K562 (cell line): ENCODE measurements around the gene TIMM17A. TPM values are rescaled to one million over a fixed set of nuclear protein-coding genes. Genes with fewer than 3 reads are reported as not detected.

Experiments
- ATF4 ChIP-seq: fragments of 450-650 bp; formaldehyde crosslinking; IDR thresholded peaks from 2 replicates; pipeline ENCODE4 v1.4.0; 2022; ENCODE audit warnings: mild to moderate bottlenecking, moderate library complexity
- CREB1 ChIP-seq, 2 experiments: sonication (generic) in 1 of 2; formaldehyde crosslinking in 1 of 2; IDR thresholded peaks; 2 replicates each; pipeline versions ENCODE4 v1.6.1 to v1.8.0; 2012 to 2022; ENCODE audit warnings: inconsistent platforms in 1 of 2, mild to moderate bottlenecking in 1 of 2, missing genetic modification reagents in 1 of 2, moderate library complexity in 1 of 2
- CTCF ChIP-seq, 3 experiments: IDR thresholded peaks in 2 of 3; conservative IDR thresholded peaks in 1 of 3; 2 replicates each; pipeline ENCODE4 v1.5.1; 2011 to 2012; ENCODE audit warnings: low read length in 3 of 3, mild to moderate bottlenecking in 3 of 3, control low read depth in 2 of 3, improper control_type of control experiment in 1 of 3, inconsistent platforms in 1 of 3, low read depth in 1 of 3, mixed read lengths in 1 of 3, moderate library complexity in 1 of 3; ENCODE audit not compliant: insufficient read depth in 2 of 3
- DEAF1 ChIP-seq: fragments of 450-650 bp; formaldehyde crosslinking; IDR thresholded peaks from 2 replicates; pipeline ENCODE4 v1.4.0; 2020; ENCODE audit warnings: mild to moderate bottlenecking, moderate library complexity
- GATAD2B ChIP-seq: fragments of 450-650 bp; IDR thresholded peaks from 2 replicates; pipeline ENCODE4 v1.6.1; 2017; ENCODE audit warnings: mild to moderate bottlenecking, borderline replicate concordance
- IFI16 ChIP-seq: fragments of 250-450 bp; sonication (Bioruptor Pico); IDR thresholded peaks from 2 replicates; pipeline ENCODE4 v2.1.2; 2022; ENCODE audit warnings: mild to moderate bottlenecking, inconsistent platforms
- MAZ ChIP-seq, 2 experiments: fragments of 450-650 bp in 1 of 2; sonication (generic) in 1 of 2; formaldehyde crosslinking; IDR thresholded peaks in 1 of 2; conservative IDR thresholded peaks in 1 of 2; 2 replicates each; pipeline versions ENCODE4 v1.4.0 to v1.5.0; 2020; ENCODE audit warnings: mild to moderate bottlenecking in 1 of 2, missing genetic modification reagents in 1 of 2
- MLLT1 ChIP-seq, 2 experiments: fragments of 450-650 bp; IDR thresholded peaks; 2 replicates each; pipeline ENCODE4 v1.6.1; 2016
- MTA1 ChIP-seq: fragments of 450-650 bp; IDR thresholded peaks from 2 replicates; pipeline ENCODE4 v1.6.1; 2017; ENCODE audit warnings: borderline replicate concordance
- MYNN ChIP-seq, 2 experiments: sonication (generic); formaldehyde crosslinking in 1 of 2; IDR thresholded peaks; 2 replicates each; pipeline versions ENCODE4 v1.5.0 to v1.6.1; 2016 to 2020; ENCODE audit warnings: antibody characterized with exemption in 1 of 2, missing genetic modification reagents in 1 of 2
- SMARCA4 ChIP-seq: fragments of 450-650 bp; IDR thresholded peaks from 2 replicates; pipeline ENCODE4 v1.6.1; 2016
- TBP ChIP-seq: optimal IDR thresholded peaks from 2 replicates; pipeline ENCODE3; 2011; ENCODE audit warnings: low read depth, low read length, improper control_type of control experiment
- TOE1 ChIP-seq, 2 experiments: fragments of 450-650 bp in 1 of 2; sonication (generic) in 1 of 2; formaldehyde crosslinking in 1 of 2; IDR thresholded peaks; 2 replicates each; pipeline versions ENCODE4 v1.7.1 to v1.8.0; 2016 to 2022; ENCODE audit warnings: borderline replicate concordance in 2 of 2, mild to moderate bottlenecking in 2 of 2, antibody characterized with exemption in 1 of 2, inconsistent platforms in 1 of 2, low read depth in 1 of 2, missing genetic modification reagents in 1 of 2, moderate library complexity in 1 of 2
- XRCC4 ChIP-seq: IDR thresholded peaks from one replicate; pipeline ENCODE4 v1.6.1; 2011; ENCODE audit not compliant: insufficient read depth, insufficient read length; ENCODE audit errors: extremely low read depth
- ZBED1 ChIP-seq: IDR thresholded peaks from 2 replicates; pipeline ENCODE4 v1.6.1; 2014
- ZBTB34 ChIP-seq: fragments of 250-450 bp; sonication (Bioruptor Pico); IDR thresholded peaks from 2 replicates; pipeline ENCODE4 v1.8.0; 2021; ENCODE audit warnings: mild to moderate bottlenecking, moderate library complexity
- ZEB2 ChIP-seq: fragments of 450-650 bp; IDR thresholded peaks from 2 replicates; pipeline ENCODE4 v1.6.1; 2016
- ZFP1 ChIP-seq: fragments of 450-650 bp; formaldehyde crosslinking; IDR thresholded peaks from 2 replicates; pipeline ENCODE4 v1.4.0; 2020; ENCODE audit warnings: mild to moderate bottlenecking, mixed read lengths
- ZNF561 ChIP-seq: fragments of 450-650 bp; formaldehyde crosslinking; conservative IDR thresholded peaks from 2 replicates; pipeline ENCODE4 v1.4.0; 2020; ENCODE audit warnings: mild to moderate bottlenecking, moderate library complexity
- polyA plus RNA-seq, 8 experiments: library from polyadenylated mRNA; depleted of rRNA in 4 of 8; stranded (reverse) in 5 of 8; unstranded in 3 of 8; fragments of >200 nt; fragmentation: Nextera tagmentation in 2 of 8; fragmentation: Illumina TruSeq in 1 of 8; extraction: Ambion mirVana in 2 of 8; extraction: Trizol in 1 of 8; gene quantifications; 2 replicates each; pipeline versions ENCODE4 v1.2.1 to v1.2.3, GENCODE V29; 2011 to 2014; ENCODE audit warnings: inconsistent platforms in 1 of 8, missing spikeins in 1 of 8
- total RNA-seq, 7 experiments: library from RNA; depleted of rRNA in 6 of 7; stranded (reverse); fragments of >200 nt in 6 of 7; fragmentation: Illumina TruSeq in 2 of 7; extraction: Trizol in 2 of 7; gene quantifications; 2 replicates each; pipeline versions ENCODE4 v1.2.1 to v1.2.3, GENCODE V29; 2011 to 2021; ENCODE audit warnings: low replicate concordance in 1 of 7

The TIMM17A gene
- total and polyA plus RNA-seq, 9 of the 15 experiments (the other 6 are each of a cell fraction or from before 2014, with no cell fraction given) = 116 to 744 (median 180) TPM

GRCh38 chr1:201982623-201983379, 27.5 kb downstream of the TIMM17A start, which contains the start of gene RNPEP (continued):
- TF ChIP-seq MYNN (IDR thresholded peaks at IDR 0.05) (no peak; the same call in 1 of the 2 replicates), MYNN (CRISPR knock-in tag; IDR thresholded peaks at IDR 0.05) (no peak), SMARCA4 (0 out of 2 replicates have a peak, but pooled peaks have one; percentile 65), ZBTB34 (CRISPR knock-in tag) (no peak), ZEB2 (peak; percentile 89), CTCF (IDR thresholded peaks at IDR 0.05 in 2 of 3, conservative IDR thresholded peaks at IDR 0.05 in 1 of 3; ENCODE audit: insufficient read depth in 2 of 3, low read depth in 1 of 3, low read length in 3 of 3) (peak; percentile 16 to 39 (median 35); a peak in 4 of 6 replicates), DEAF1 (CRISPR knock-in tag) (no peak), ATF4 (CRISPR knock-in tag) (no peak), MTA1 (peak; percentile 70; the same call in 1 of the 2 replicates), MLLT1 (IDR thresholded peaks at IDR 0.05) (peak; percentile 78 to 89; a peak in 3 of 4 replicates), CREB1 (IDR thresholded peaks at IDR 0.05) (no peak), CREB1 (CRISPR knock-in tag; IDR thresholded peaks at IDR 0.05) (peak; percentile 76; the same call in 1 of the 2 replicates), TBP (peak; percentile 80), MAZ (CRISPR knock-in tag; conservative IDR thresholded peaks at IDR 0.05 in 1 of 2, IDR thresholded peaks at IDR 0.05 in 1 of 2) (peak; percentile 82 to 89), GATAD2B (peak; percentile 82; the same call in 1 of the 2 replicates), ZNF561 (CRISPR knock-in tag) (no peak), ZBED1 (peak; percentile 59; the same call in 1 of the 2 replicates), ZFP1 (CRISPR knock-in tag) (no peak), TOE1 (IDR thresholded peaks at IDR 0.05; ENCODE audit: borderline replicate concordance) (0 out of 2 replicates have a peak, but pooled peaks have one; percentile 63), TOE1 (CRISPR knock-in tag; IDR thresholded peaks at IDR 0.05; ENCODE audit: borderline replicate concordance, low read depth) (0 out of 2 replicates have a peak, but pooled peaks have one; percentile 34), IFI16 (CRISPR knock-in tag) (no peak), XRCC4 (no peak)
